Right renal cortex interstitium (tissue), 3 donors: ENCODE measurements around the gene FAM241A. TPM values are rescaled to one million over a fixed set of nuclear protein-coding genes. Genes with fewer than 3 reads are reported as not detected.

Experiments used
- polyA plus RNA-seq, 3 donors: library from polyadenylated mRNA; unstranded; fragments of 120-200 nt; gene quantifications; one replicate each; pipeline ENCODE4 v1.2.1, GENCODE V29; 2013; ENCODE audit not compliant: insufficient read length in 3 of 3

Gene FAM241A
- polyA plus RNA-seq, 3 donors: 1.4 to 1.7 (median 1.6) TPM

Other genes starting within 250 kb of the FAM241A start
- gene AP1AR, start 86.3 kb downstream of the FAM241A start, polyA plus RNA-seq: 10 to 100 TPM; 38.0 to 42.7 (median 40.2) TPM
- gene TIFA, start 140.4 kb downstream of the FAM241A start, polyA plus RNA-seq: 10 to 100 TPM; 17.1 to 17.5 (median 17.5) TPM
- 10 to 100 TPM; 10.3 to 10.9 (median 10.5) TPM for gene ALPK1, start 151.9 kb downstream of the FAM241A start, polyA plus RNA-seq